Fibroblast of lung (primary cell): ENCODE measurements around the gene LMF2.

Source experiments
- EZH2 ChIP-seq: IDR thresholded peaks from 2 replicates; pipeline ENCODE4 v1.5.1; 2012; ENCODE audit warnings: low read length, control low read depth, mild to moderate bottlenecking; ENCODE audit errors: missing control alignments
- TF ChIP-seq, protein P1 (sequence below), 2 donors: IDR thresholded peaks in 1 of 2; conservative IDR thresholded peaks in 1 of 2; 1 replicate in 1 of 2; 2 replicates in 1 of 2; pipeline ENCODE4 v1.5.1; 2011 to 2012; ENCODE audit warnings: low read length in 2 of 2, control low read depth in 1 of 2, inconsistent platforms in 1 of 2, low read depth in 1 of 2, mild to moderate bottlenecking in 1 of 2

DNA sequence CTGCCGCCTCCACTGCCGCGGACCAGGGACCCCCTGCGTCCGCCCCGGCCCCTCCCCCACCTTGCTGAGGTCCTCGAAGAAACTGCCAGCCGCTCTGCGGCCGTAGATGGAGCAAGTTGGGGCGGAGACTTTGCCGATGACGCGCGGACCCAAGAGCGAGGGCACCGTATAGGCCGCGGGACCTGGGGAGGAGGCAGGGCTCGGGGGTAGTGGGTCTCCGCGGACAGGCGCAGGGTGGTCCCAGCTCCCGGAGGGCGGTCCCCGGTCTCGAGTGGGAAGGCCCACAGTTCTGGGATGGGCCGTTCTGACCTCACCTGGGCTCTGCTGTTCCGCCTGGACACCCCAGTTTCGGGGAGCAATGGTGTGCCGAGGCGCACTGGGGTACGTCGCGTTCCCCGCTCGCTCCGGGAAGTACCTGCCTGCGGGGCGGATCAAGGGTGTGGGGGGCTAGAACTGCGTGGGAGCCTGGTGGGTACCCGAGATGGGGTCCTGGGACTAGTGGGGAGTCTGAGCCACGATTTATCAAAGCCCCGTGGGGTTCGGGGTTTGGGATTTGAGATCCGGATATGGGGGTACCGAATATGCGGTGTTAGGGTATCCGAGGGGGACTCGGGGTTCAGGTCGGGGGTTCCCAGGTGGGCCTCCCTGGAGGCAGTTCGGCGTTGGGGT, 23.5 kb upstream of the LMF2 start:
- TF ChIP-seq EZH2: peak; percentile 75
- TF ChIP-seq, protein P1, sequence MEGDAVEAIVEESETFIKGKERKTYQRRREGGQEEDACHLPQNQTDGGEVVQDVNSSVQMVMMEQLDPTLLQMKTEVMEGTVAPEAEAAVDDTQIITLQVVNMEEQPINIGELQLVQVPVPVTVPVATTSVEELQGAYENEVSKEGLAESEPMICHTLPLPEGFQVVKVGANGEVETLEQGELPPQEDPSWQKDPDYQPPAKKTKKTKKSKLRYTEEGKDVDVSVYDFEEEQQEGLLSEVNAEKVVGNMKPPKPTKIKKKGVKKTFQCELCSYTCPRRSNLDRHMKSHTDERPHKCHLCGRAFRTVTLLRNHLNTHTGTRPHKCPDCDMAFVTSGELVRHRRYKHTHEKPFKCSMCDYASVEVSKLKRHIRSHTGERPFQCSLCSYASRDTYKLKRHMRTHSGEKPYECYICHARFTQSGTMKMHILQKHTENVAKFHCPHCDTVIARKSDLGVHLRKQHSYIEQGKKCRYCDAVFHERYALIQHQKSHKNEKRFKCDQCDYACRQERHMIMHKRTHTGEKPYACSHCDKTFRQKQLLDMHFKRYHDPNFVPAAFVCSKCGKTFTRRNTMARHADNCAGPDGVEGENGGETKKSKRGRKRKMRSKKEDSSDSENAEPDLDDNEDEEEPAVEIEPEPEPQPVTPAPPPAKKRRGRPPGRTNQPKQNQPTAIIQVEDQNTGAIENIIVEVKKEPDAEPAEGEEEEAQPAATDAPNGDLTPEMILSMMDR (conservative IDR thresholded peaks at IDR 0.05 in 1 of 2, IDR thresholded peaks at IDR 0.05 in 1 of 2; ENCODE audit: low read depth in 1 of 2, low read length in 2 of 2): no peak
